HepG2 (cell line): ENCODE data around the gene TAPBP. TPM values are rescaled to one million over a fixed set of nuclear protein-coding genes. Genes with fewer than 3 reads are reported as not detected.

Source experiments
- ATF1 ChIP-seq: IDR thresholded peaks from 2 replicates; pipeline ENCODE4 v1.6.1; 2016; ENCODE audit warnings: mild to moderate bottlenecking, control low read depth
- CHD4 ChIP-seq: fragments of 200-600 bp; sonication (generic); IDR thresholded peaks from 2 replicates; pipeline ENCODE4 v1.7.0; 2017; ENCODE audit warnings: mild to moderate bottlenecking, low read length, borderline replicate concordance
- DNMT1 ChIP-seq: sonication (generic); formaldehyde crosslinking; IDR thresholded peaks from 2 replicates; pipeline ENCODE4 v1.5.1; 2020; ENCODE audit warnings: mild to moderate bottlenecking, missing genetic modification reagents
- HNF4A ChIP-seq: sonication (generic); formaldehyde crosslinking; IDR thresholded peaks from 2 replicates; pipeline ENCODE4 v1.4.0; 2020; ENCODE audit warnings: missing genetic modification reagents
- MAFF ChIP-seq: IDR thresholded peaks from 2 replicates; pipeline ENCODE4 v1.6.1; 2011; ENCODE audit warnings: low read depth, low read length, improper control_type of control experiment
- NCOA5 ChIP-seq: sonication (generic); formaldehyde crosslinking; IDR thresholded peaks from 2 replicates; pipeline ENCODE4 v1.4.0; 2020; ENCODE audit warnings: missing genetic modification reagents
- NPAS2 ChIP-seq: sonication (generic); formaldehyde crosslinking; IDR thresholded peaks from 2 replicates; pipeline ENCODE4 v1.8.0; 2022; ENCODE audit warnings: mild to moderate bottlenecking, missing genetic modification reagents, borderline replicate concordance
- POLR2A ChIP-seq, 2 experiments: IDR thresholded peaks; 2 replicates each; pipeline ENCODE4 v1.6.1; 2011; ENCODE audit warnings: low read depth in 2 of 2, low read length in 2 of 2, mild to moderate bottlenecking in 1 of 2, moderate library complexity in 1 of 2; ENCODE audit not compliant: insufficient read depth in 1 of 2
- SRSF9 ChIP-seq: fragments of 200-400 bp; formaldehyde crosslinking; IDR thresholded peaks from 2 replicates; pipeline ENCODE4 v1.6.1; 2018; ENCODE audit warnings: borderline replicate concordance, mild to moderate bottlenecking, low read depth, low read length; ENCODE audit not compliant: insufficient read depth, poor library complexity, severe bottlenecking
- ZBTB42 ChIP-seq: sonication (generic); formaldehyde crosslinking; IDR thresholded peaks from 2 replicates; pipeline ENCODE4 v1.5.0; 2020; ENCODE audit warnings: mild to moderate bottlenecking, missing genetic modification reagents
- ZFP36L1 ChIP-seq: sonication (generic); formaldehyde crosslinking; IDR thresholded peaks from 2 replicates; pipeline ENCODE4 v1.8.0; 2022; ENCODE audit warnings: mild to moderate bottlenecking, missing genetic modification reagents, moderate library complexity
- ZFY ChIP-seq: sonication (generic); formaldehyde crosslinking; IDR thresholded peaks from 2 replicates; pipeline ENCODE4 v1.4.0; 2020; ENCODE audit warnings: missing genetic modification reagents
- ZNF124 ChIP-seq: sonication (generic); formaldehyde crosslinking; IDR thresholded peaks from 2 replicates; pipeline ENCODE4 v1.4.0; 2020; ENCODE audit warnings: missing genetic modification reagents
- ZNF549 ChIP-seq: sonication (generic); formaldehyde crosslinking; IDR thresholded peaks from 2 replicates; pipeline ENCODE4 v1.5.0; 2020; ENCODE audit warnings: missing genetic modification reagents
- ZNF761 ChIP-seq: sonication (generic); formaldehyde crosslinking; conservative IDR thresholded peaks from 2 replicates; pipeline ENCODE4 v1.4.0; 2020; ENCODE audit warnings: mild to moderate bottlenecking, missing genetic modification reagents
- polyA plus RNA-seq, 8 experiments: library from polyadenylated mRNA; depleted of rRNA in 3 of 8; stranded (reverse) in 7 of 8; unstranded in 1 of 8; fragments of >200 nt; fragmentation: Illumina TruSeq in 4 of 8; extraction: Trizol in 4 of 8; gene quantifications; 2 replicates each; pipeline versions ENCODE4 v1.2.1 to v1.2.3, GENCODE V29; 2011 to 2016; ENCODE audit warnings: low read depth in 4 of 8, missing spikeins in 1 of 8, mixed read lengths in 1 of 8; ENCODE audit not compliant: insufficient read depth in 1 of 8
- total RNA-seq, 5 experiments: library from RNA; depleted of rRNA; stranded (reverse); fragments of >200 nt; fragmentation: Illumina TruSeq; extraction: Trizol; gene quantifications; 2 replicates each; pipeline ENCODE4 v1.2.3, GENCODE V29; 2016; ENCODE audit warnings: low read depth in 1 of 5
- TF ChIP-seq, protein P1 (sequence below): sonication (generic); formaldehyde crosslinking; IDR thresholded peaks from 2 replicates; pipeline ENCODE4 v1.4.0; 2020; ENCODE audit warnings: missing genetic modification reagents
- TF ChIP-seq, protein P2 (sequence below): IDR thresholded peaks from 2 replicates; pipeline ENCODE4 v1.6.1; 2018; ENCODE audit warnings: missing genetic modification reagents
- TF ChIP-seq, protein P3 (sequence below): IDR thresholded peaks from 2 replicates; pipeline ENCODE4 v1.6.1; 2016; ENCODE audit warnings: missing compliant biosample characterization, missing genetic modification reagents, borderline replicate concordance
- TF ChIP-seq, protein P4 (sequence below): sonication (generic); formaldehyde crosslinking; IDR thresholded peaks from 2 replicates; pipeline ENCODE4 v1.8.1; 2023; ENCODE audit warnings: mild to moderate bottlenecking, moderate library complexity, missing genetic modification reagents
- TF ChIP-seq, protein P5 (sequence below): sonication (generic); formaldehyde crosslinking; IDR thresholded peaks from 2 replicates; pipeline ENCODE4 v1.8.1; 2022; ENCODE audit warnings: mild to moderate bottlenecking, missing genetic modification reagents

Gene TAPBP
- total and polyA plus RNA-seq, 2 of the 13 experiments (the other 11 are each of a cell fraction or from before 2014, with no cell fraction given) = 27.4 to 32.3 TPM

DNA sequence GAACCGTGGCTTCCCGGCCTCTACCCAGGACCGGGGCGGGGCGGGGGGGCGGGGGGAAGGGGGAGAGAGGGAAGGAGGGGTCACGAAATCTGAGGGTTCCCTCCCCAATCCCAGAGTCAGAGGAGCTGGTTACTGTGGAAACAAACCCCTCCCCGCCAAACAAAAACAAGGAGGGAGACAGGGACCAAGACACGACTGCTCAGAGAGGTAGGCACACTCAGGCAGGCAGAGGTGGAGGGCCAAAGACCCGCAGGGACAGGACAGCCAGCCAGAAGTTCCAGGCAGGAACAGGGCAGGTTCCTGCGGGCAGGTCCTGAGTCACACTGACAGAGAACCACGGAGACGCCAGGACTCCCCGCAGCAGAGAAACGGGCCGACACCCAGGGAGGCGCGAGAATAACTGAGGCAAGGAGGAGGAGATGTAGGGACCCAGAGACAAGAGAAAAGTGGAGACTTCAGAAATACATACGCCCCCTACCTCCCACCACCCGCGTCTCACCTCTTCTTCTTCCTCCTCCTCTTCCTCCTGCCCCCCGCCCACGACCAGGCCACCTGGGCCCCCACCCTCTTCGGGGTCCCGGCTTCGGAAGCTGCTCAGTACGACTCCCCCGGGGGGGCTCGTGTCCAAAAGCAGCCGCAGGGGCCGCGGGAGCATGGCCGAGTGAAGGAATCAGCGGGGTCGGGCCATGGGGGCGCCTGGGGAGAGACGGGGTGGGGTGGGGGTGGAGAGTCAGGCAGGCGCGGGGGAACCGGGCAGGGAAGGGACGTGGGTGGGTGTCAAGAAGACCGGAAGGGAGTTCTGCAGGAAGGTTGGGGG is 15.7 kb downstream of the TAPBP start (continued):
- TF ChIP-seq, protein P1, sequence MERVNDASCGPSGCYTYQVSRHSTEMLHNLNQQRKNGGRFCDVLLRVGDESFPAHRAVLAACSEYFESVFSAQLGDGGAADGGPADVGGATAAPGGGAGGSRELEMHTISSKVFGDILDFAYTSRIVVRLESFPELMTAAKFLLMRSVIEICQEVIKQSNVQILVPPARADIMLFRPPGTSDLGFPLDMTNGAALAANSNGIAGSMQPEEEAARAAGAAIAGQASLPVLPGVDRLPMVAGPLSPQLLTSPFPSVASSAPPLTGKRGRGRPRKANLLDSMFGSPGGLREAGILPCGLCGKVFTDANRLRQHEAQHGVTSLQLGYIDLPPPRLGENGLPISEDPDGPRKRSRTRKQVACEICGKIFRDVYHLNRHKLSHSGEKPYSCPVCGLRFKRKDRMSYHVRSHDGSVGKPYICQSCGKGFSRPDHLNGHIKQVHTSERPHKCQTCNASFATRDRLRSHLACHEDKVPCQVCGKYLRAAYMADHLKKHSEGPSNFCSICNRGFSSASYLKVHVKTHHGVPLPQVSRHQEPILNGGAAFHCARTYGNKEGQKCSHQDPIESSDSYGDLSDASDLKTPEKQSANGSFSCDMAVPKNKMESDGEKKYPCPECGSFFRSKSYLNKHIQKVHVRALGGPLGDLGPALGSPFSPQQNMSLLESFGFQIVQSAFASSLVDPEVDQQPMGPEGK (CRISPR knock-in tag) = no peak
- TF ChIP-seq HNF4A (CRISPR knock-in tag) = no peak
- TF ChIP-seq NCOA5 = no peak
- no peak for TF ChIP-seq SRSF9
- TF ChIP-seq MAFF = no peak
- TF ChIP-seq NPAS2 = no peak
- TF ChIP-seq, protein P2, sequence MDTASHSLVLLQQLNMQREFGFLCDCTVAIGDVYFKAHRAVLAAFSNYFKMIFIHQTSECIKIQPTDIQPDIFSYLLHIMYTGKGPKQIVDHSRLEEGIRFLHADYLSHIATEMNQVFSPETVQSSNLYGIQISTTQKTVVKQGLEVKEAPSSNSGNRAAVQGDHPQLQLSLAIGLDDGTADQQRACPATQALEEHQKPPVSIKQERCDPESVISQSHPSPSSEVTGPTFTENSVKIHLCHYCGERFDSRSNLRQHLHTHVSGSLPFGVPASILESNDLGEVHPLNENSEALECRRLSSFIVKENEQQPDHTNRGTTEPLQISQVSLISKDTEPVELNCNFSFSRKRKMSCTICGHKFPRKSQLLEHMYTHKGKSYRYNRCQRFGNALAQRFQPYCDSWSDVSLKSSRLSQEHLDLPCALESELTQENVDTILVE (CRISPR knock-in tag) = no peak
- TF ChIP-seq ZBTB42 (CRISPR knock-in tag) = no peak
- no peak for TF ChIP-seq ZNF124 (CRISPR knock-in tag)
- no peak for TF ChIP-seq CHD4
- TF ChIP-seq ZFP36L1 (CRISPR knock-in tag) = no peak
- TF ChIP-seq ZNF761 (CRISPR knock-in tag) = no peak
- no peak for TF ChIP-seq ATF1 (CRISPR knock-in tag)
- TF ChIP-seq POLR2A (IDR thresholded peaks at IDR 0.05; ENCODE audit: insufficient read depth in 1 of 2, low read depth in 2 of 2, low read length in 2 of 2) = peak; percentile 42 to 87; a peak in 2 of 4 replicates
- TF ChIP-seq, protein P3, sequence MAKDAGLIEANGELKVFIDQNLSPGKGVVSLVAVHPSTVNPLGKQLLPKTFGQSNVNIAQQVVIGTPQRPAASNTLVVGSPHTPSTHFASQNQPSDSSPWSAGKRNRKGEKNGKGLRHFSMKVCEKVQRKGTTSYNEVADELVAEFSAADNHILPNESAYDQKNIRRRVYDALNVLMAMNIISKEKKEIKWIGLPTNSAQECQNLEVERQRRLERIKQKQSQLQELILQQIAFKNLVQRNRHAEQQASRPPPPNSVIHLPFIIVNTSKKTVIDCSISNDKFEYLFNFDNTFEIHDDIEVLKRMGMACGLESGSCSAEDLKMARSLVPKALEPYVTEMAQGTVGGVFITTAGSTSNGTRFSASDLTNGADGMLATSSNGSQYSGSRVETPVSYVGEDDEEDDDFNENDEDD (CRISPR knock-in tag) = no peak
- TF ChIP-seq, protein P4, sequence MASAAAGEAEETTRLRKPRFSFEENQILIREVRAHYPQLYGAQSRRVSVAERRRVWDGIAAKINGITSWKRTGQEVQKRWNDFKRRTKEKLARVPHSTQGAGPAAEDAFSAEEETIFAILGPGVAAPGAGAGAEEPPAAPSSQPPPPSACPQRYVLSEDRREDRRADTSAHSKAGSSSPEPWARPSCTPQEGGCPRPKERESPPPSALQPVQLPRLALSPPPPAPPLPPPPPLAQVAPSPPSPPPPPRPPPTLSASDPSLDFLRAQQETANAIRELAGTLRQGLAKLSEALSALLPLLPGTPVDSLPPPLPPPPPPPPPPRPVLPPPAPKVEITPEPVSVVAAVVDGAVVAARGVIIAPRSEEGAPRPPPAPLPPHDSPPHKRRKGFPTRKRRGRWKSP (CRISPR knock-in tag) = no peak
- TF ChIP-seq ZNF549 = no peak
- TF ChIP-seq ZFY (CRISPR knock-in tag) = peak; percentile 8; the same call in 1 of the 2 replicates
- TF ChIP-seq DNMT1 (CRISPR knock-in tag) = no peak
- TF ChIP-seq, protein P5, sequence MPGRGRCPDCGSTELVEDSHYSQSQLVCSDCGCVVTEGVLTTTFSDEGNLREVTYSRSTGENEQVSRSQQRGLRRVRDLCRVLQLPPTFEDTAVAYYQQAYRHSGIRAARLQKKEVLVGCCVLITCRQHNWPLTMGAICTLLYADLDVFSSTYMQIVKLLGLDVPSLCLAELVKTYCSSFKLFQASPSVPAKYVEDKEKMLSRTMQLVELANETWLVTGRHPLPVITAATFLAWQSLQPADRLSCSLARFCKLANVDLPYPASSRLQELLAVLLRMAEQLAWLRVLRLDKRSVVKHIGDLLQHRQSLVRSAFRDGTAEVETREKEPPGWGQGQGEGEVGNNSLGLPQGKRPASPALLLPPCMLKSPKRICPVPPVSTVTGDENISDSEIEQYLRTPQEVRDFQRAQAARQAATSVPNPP = no peak
